Coronary artery (tissue), 2 donors: ENCODE measurements around the gene PPARA.

Experiments used
- DNase-seq: peaks from one replicate; pipeline ENCODE4 v3.0.0-alpha.2; 2017; ENCODE audit warnings: low spot score
- H3K27ac ChIP-seq, 2 donors: fragments of 200-600 bp; sonication (generic); one replicate each; pipeline ENCODE4 v1.5.1; 2016 to 2019
- H3K4me3 ChIP-seq: fragments of 200-600 bp; sonication (generic); 2 replicates; pipeline ENCODE4 v1.5.1; 2016; ENCODE audit warnings: mild to moderate bottlenecking, moderate library complexity
- TF ChIP-seq, protein P1 (sequence below): fragments of 200-600 bp; sonication (generic); IDR thresholded peaks from one replicate; pipeline ENCODE4 v1.5.1; 2019; ENCODE audit warnings: antibody characterized with exemption

PPARA gene

DNA sequence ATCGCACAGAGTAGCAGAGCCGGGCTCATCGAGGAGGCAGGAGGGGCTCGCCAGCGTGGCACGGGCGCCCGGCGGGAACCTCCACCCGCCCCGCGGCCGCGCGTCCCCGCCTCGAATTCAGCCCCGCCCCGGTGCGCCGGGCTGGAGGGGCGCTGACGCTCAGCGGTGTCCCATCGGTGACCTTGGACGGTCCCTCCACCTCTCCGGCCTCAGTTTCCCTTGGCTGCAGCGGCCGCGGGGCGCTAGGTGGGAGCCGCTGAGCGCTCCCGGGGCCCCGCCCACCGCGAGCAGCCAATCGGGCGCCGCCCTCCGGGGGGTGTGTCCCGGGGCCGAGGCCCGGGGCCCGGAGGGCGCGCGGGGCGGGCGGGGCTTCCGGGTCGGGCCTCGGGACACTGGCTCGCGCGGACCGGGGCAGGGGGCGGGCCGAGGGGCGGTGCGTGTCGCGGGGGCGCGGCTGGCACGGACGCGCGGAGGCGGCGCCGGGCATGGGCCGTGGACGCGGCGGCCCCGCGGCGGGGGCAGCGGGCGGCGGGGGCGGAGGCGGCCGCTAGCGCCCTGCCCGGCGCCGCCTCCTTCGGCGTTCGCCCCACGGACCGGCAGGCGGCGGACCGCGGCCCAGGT, at the start of gene PPARA:
Gene PPARA, plus strand, starts transcription at position 493 of the 621 bp plus-strand sequence. CDS start 47,858 bp downstream, outside the sequence.
- peak within 1 kb of the TSS; percentile 96 for H3K4me3 ChIP-seq
- H3K27ac ChIP-seq = peak within 1 kb of the TSS; percentile 93 to 96
- TF ChIP-seq, protein P1, sequence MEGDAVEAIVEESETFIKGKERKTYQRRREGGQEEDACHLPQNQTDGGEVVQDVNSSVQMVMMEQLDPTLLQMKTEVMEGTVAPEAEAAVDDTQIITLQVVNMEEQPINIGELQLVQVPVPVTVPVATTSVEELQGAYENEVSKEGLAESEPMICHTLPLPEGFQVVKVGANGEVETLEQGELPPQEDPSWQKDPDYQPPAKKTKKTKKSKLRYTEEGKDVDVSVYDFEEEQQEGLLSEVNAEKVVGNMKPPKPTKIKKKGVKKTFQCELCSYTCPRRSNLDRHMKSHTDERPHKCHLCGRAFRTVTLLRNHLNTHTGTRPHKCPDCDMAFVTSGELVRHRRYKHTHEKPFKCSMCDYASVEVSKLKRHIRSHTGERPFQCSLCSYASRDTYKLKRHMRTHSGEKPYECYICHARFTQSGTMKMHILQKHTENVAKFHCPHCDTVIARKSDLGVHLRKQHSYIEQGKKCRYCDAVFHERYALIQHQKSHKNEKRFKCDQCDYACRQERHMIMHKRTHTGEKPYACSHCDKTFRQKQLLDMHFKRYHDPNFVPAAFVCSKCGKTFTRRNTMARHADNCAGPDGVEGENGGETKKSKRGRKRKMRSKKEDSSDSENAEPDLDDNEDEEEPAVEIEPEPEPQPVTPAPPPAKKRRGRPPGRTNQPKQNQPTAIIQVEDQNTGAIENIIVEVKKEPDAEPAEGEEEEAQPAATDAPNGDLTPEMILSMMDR = no peak
- DNase-seq = peak; percentile 92

DNA sequence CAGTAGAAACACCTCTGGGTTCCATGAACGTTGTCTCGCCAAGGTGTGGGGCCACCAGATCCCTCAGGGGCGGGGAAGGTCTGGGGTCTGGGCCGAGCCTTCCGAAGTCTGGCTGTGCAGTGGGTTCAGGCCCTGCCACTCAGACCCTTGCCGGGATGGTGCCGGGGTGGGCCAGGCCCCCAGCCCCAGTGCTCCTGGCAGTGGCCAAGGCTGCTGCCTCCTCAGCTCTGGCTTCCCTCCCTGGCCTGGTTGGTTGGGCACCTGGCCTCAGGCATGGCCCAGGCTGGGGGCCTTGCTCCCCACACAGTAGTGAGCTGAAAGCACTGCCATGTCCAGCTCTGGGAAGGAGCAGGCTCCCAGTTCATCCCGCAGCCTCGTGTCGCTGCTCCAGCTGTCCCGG, 48.2 kb upstream of the PPARA start:
- TF ChIP-seq, protein P1 = no peak
- DNase-seq = no peak
- Histone ChIP-seq H3K27ac (peak overlapping the region; percentile 79 to 83), H3K4me3 (no peak overlapping the region)

DNA sequence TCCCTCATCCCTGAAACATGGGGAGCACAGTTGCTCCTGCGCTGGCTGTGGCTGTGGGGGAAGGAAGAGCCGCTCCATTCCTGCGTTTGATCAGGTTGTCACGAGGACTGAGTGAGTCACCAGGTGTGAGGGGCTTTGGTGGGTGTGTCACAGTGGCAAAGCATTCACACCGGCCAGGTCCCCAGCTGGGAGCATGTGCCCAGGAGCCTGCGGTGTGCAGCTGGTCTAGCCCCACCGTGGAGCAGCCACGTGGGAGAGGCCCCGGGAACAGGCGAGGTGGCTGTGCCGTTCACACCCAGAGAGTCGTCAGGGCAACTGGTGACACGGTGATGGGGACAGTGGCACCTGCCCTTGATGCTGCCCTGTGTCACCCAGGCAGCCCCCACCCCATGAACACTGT, 47.6 kb upstream of the PPARA start:
- H3K27ac ChIP-seq = peak overlapping the region; percentile 79 to 83
- TF ChIP-seq, protein P1 = no peak
- no peak for DNase-seq
- no peak overlapping the region for H3K4me3 ChIP-seq

DNA sequence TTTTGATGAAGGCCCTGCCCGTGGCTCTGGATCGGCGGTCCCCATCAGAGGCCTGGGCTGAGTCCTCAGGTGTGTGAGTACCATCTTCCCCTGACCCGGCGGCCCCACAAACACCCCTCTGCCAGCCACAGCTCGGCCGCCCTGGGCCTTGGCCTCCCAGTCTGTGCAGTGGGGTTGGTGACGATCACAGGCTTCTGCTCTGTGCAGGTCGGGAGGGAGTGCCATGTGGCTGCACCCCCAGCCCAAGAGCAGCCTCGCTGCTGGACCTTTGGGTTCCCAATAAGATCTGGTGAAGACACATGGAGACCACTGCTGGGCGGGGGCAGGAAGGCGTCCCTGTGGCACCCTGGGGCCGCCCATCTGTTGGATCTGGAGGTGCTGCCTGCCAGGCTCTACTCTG, 47.1 kb upstream of the PPARA start:
- no peak for DNase-seq
- H3K27ac ChIP-seq = peak overlapping the region; percentile 79 to 83
- no peak overlapping the region for H3K4me3 ChIP-seq
- TF ChIP-seq, protein P1 = no peak

DNA sequence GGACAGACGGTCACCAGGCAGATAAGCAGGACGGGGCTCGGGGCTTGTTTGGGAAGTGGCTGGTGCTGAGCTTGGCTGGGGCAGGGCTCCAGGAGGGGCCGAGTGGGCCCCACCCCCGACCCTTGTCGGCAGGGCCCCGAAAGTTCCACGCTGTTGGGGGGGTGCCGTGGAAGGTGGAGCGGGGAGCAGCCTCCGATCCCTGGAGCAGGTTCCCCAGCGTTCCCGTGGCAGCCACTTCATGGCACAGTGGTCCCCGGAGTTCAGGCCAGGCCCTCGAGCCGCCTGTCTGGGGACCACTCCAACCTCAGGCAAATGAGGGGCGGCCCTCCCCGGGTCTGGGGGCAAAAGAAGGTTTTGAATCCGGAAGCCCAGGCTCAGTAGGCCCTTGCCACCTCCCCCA, 46.7 kb upstream of the PPARA start:
- H3K27ac ChIP-seq = peak overlapping the region; percentile 79 to 83
- DNase-seq = no peak
- peak overlapping the region; percentile 20 for H3K4me3 ChIP-seq
- TF ChIP-seq, protein P1 = no peak

DNA sequence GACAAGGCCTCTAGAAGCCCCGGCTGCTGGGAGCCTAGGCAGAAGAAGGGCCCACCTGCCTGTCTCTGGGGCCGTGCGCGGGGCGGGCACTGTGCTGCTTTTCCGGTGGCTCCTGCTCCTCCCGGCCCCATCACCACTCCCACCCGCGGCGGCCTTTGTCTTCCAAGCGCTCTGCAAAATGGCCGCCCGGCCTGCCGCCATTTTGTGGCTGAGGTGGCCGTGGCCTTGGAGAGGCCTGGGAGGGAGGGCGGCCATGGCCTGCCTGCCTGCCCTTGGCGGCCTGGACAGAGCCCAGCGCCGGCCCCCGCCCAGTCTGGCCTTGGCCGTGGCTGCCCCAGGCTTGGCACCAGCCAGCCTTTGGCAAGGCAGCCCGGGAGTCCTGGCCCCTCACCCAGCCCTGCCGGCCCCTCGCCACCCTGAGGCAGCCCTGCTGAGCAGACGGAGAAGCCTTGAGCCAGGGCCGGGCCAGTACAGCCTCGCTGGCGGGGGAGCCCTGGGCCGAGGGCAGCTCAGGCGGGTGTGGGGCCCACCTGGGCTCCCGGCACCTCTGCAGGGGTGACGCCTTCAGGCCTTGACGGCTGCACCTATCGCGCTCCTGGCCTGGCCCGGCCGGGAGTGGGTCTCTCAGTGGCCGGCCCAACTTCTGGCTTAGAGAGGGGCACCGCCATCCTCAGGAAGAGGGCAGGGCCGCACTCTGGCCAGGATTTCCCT, 46.0 kb upstream of the PPARA start:
- no peak for DNase-seq
- Histone ChIP-seq H3K27ac (peak overlapping the region; percentile 79 to 83), H3K4me3 (peak overlapping the region; percentile 20)
- TF ChIP-seq, protein P1 = no peak
